ENCODE results near the gene RBPMS2. TPM values are rescaled to one million over a fixed set of nuclear protein-coding genes. Genes with fewer than 3 reads are reported as not detected.
A peak's percentile ranks its signal among the peaks of the same experiment; 100 is the strongest.
"Not testable (repeated sequence)": the region's sequence is repeated elsewhere in the genome, so short reads cannot be mapped to it uniquely, and the experiment has no call there.

Gene RBPMS2
- total RNA-seq, 1 experiment from 2014 or later: 181 TPM

- Histone ChIP-seq H3K4me1 (ENCODE audit: insufficient read depth, low read length) (no peaks in the 10 kb centered on the region), H2BK120ac (ENCODE audit: low read depth, low read length, poor library complexity, severe bottlenecking) (no peak overlapping the region), H3K4ac (ENCODE audit: low read depth, low read length) (no peak overlapping the region), H3K9me3 (ENCODE audit: control insufficient read depth, low read depth, low read length) (no peaks in the 10 kb centered on the region), H4K91ac (ENCODE audit: insufficient read length, low read depth, low read length) (no peak overlapping the region), H3K79me2 (ENCODE audit: insufficient read depth, low read length) (peaks cover 9% of the 10 kb centered on the region; the same call in 1 of the 2 replicates), H3K56ac (ENCODE audit: insufficient read length, low read depth, low read length) (no peak overlapping the region), H3K4me2 (ENCODE audit: insufficient read depth, insufficient read length, low read length) (no peak overlapping the region), H3K27me3 (ENCODE audit: insufficient read depth, low read length) (no peaks in the 10 kb centered on the region), H3T11ph (ENCODE audit: low read length) (no peak overlapping the region), H3K79me1 (ENCODE audit: insufficient read depth, low read depth, low read length, poor library complexity, severe bottlenecking) (peaks cover 5% of the 10 kb centered on the region), H2BK20ac (ENCODE audit: low read depth, low read length, poor library complexity, severe bottlenecking) (no peak overlapping the region), H2AK5ac (ENCODE audit: insufficient read length, low read length) (no peak overlapping the region), H2AFZ (ENCODE audit: low read length) (no peak overlapping the region), H3K23ac (ENCODE audit: insufficient read length, low read depth, low read length) (no peak overlapping the region), H2BK15ac (ENCODE audit: low read depth, low read length) (no peak overlapping the region), H2BK12ac (ENCODE audit: insufficient read length, low read depth, low read length) (no peak overlapping the region), H3K18ac (ENCODE audit: insufficient read length, low read depth, low read length) (no peak overlapping the region), H4K5ac (ENCODE audit: insufficient read length, low read depth, low read length) (no peak overlapping the region), H3K23me2 (ENCODE audit: insufficient read length, low read depth, low read length, poor library complexity, severe bottlenecking) (no peaks in the 10 kb centered on the region), H4K8ac (replicated peaks; ENCODE audit: insufficient read length, low read depth, low read length) (no peak overlapping the region), H3K14ac (ENCODE audit: insufficient read depth, low read length) (no peak overlapping the region), H3K27ac (ENCODE audit: insufficient read length, low read depth, low read length) (no peak overlapping the region), H4K20me1 (ENCODE audit: control insufficient read depth, insufficient read depth, insufficient read length) (no peaks in the 10 kb centered on the region), H3K9ac (ENCODE audit: extremely low read depth, insufficient read length, low read length) (no peak overlapping the region), H2BK5ac (ENCODE audit: insufficient read length, low read length) (no peak overlapping the region)
- Mint-ChIP-seq H3K9me3 (no peaks in the 10 kb centered on the region), H3K4me1 (peaks cover 0 to 6% of the 10 kb centered on the region in 2 experiments), H3K36me3 (ENCODE audit: insufficient read depth in 1 of 3, low read depth in 3 of 3) (peaks cover 50 to 81% (median 58%) of the 10 kb centered on the region in 3 experiments), H3K27ac (peak overlapping the region in 2 of 3 experiments; percentile 37 to 72; a peak in 2 of 7 replicates), H3K27me3 (ENCODE audit: low read depth) (no peaks in the 10 kb centered on the region), H3K4me3 (no peak overlapping the region)
- no peak for DNase-seq
- no CpG with 5 or more reads among the region's 8 CpGs for WGBS (ENCODE audit: extremely low coverage, insufficient read length, low lambda C conversion rate)
- TF ChIP-seq CTCF (conservative IDR thresholded peaks at IDR 0.05): no peak
These were observed 33.0 kb downstream of the RBPMS2 start for GRCh38 chr15:64742385-64742784.

- H3K36me3 Mint-ChIP-seq (ENCODE audit: insufficient read depth in 1 of 3, low read depth in 3 of 3): peaks cover 43 to 77% (median 52%) of the 10 kb centered on the region in 3 experiments
- WGBS (ENCODE audit: extremely low coverage, insufficient read length, low lambda C conversion rate): no CpG with 5 or more reads among the region's 16 CpGs
- H3K9me3 Mint-ChIP-seq: not testable (repeated sequence)
These were observed 33.7 kb downstream of the RBPMS2 start for GRCh38 chr15:64741708-64742107.

More at GRCh38 chr15:64741708-64742107, 33.7 kb downstream of the RBPMS2 start:
- not testable (repeated sequence) for H2BK15ac ChIP-seq (ENCODE audit: low read depth, low read length); H2AFZ ChIP-seq (ENCODE audit: low read length); H4K8ac ChIP-seq (replicated peaks; ENCODE audit: insufficient read length, low read depth, low read length); H4K5ac ChIP-seq (ENCODE audit: insufficient read length, low read depth, low read length); H3K23ac ChIP-seq (ENCODE audit: insufficient read length, low read depth, low read length); H3T11ph ChIP-seq (ENCODE audit: low read length); H3K79me2 ChIP-seq (ENCODE audit: insufficient read depth, low read length); H3K56ac ChIP-seq (ENCODE audit: insufficient read length, low read depth, low read length); H3K4me1 Mint-ChIP-seq; H3K4me3 Mint-ChIP-seq; DNase-seq; H2BK120ac ChIP-seq (ENCODE audit: low read depth, low read length, poor library complexity, severe bottlenecking); H4K91ac ChIP-seq (ENCODE audit: insufficient read length, low read depth, low read length); H3K18ac ChIP-seq (ENCODE audit: insufficient read length, low read depth, low read length); H3K23me2 ChIP-seq (ENCODE audit: insufficient read length, low read depth, low read length, poor library complexity, severe bottlenecking); H3K4me2 ChIP-seq (ENCODE audit: insufficient read depth, insufficient read length, low read length); H2BK12ac ChIP-seq (ENCODE audit: insufficient read length, low read depth, low read length); H3K9ac ChIP-seq (ENCODE audit: extremely low read depth, insufficient read length, low read length); H3K4ac ChIP-seq (ENCODE audit: low read depth, low read length); H3K4me1 ChIP-seq (ENCODE audit: insufficient read depth, low read length); H3K9me3 ChIP-seq (ENCODE audit: control insufficient read depth, low read depth, low read length); H3K27me3 Mint-ChIP-seq (ENCODE audit: low read depth); H3K27ac ChIP-seq (ENCODE audit: insufficient read length, low read depth, low read length); H3K79me1 ChIP-seq (ENCODE audit: insufficient read depth, low read depth, low read length, poor library complexity, severe bottlenecking); H3K27me3 ChIP-seq (ENCODE audit: insufficient read depth, low read length); H2AK5ac ChIP-seq (ENCODE audit: insufficient read length, low read length); H3K14ac ChIP-seq (ENCODE audit: insufficient read depth, low read length); H2BK20ac ChIP-seq (ENCODE audit: low read depth, low read length, poor library complexity, severe bottlenecking); H2BK5ac ChIP-seq (ENCODE audit: insufficient read length, low read length); H4K20me1 ChIP-seq (ENCODE audit: control insufficient read depth, insufficient read depth, insufficient read length)
- H3K27ac Mint-ChIP-seq: peak overlapping the region in 2 of 3 experiments; percentile 37 to 72; a peak in 3 of 7 replicates
